ENCODE results near the gene MMP8.

Gene MMP8

DNA sequence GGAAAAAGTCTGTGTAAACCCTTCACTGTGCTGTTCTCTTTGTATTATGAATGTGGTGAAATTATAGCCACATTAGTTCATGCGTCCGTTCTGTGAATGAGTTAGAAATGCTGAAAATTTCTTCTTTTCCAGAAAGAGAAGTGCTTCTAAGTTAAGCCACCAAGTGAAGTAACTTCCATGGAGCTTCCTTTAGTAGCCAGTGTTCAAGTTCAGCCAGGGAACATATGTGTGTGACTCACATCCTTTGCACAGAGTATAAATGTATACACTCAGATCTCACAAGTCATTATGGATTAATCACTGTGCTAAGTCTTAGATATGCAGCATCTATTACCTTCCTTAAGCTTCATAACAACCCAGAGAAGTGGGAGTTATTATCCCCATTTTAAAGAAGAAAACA is 3.1 kb upstream of the MMP8 start:
- DNase-seq (ENCODE audit: low read depth, low spot score): no peak

DNA sequence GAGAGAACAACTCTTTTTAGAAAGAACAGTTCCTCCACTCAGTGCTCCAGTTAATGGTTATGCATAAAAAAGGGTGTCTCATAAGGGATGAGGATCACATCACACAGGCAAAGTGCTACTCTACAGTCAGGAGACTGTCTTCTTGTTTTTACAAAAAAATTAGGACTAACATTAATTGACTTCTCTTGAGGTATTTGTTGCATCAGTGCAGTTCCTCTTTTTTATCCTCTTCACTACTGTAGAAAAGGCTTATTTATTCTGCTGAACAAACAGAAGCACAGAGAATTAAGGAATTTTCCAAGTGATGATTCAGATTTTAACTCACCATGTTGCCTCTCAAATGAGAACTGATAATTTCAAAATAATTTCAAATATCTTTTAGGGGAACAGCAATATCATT is 1.9 kb downstream of the MMP8 start:
- DNase-seq (ENCODE audit: low read depth, low spot score): no peak

DNA sequence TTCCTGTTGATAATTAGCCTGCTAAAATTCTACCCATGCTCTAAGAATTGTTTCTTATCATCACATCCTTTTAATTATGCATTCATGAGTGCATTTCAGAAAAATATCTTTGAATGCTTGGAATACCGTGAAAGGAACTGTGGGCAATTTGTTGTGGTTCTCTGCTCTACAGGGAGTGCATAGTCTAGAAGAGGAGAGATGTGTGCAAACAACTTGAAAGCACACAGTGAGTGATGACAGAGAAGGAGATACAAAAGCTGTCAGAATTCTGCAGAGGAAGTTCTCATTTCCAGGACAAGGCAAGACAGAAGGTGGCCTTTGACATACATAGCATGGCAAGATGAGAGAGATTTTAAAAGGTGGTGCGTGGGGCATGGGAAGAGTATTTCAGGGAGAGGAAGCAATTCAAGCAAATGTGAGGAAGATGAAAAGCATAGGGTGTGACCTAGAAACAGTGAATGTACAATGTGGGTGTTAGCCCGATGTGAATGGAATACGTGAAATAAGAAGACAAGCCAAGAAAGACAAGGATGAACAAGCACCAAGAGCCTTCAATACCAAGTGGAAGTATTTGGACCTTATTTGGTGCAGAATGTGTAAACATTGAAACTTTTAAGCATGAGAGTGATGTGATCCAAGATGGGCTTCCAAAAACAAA is 5.0 kb downstream of the MMP8 start:
- no peak for DNase-seq (ENCODE audit: low read depth, low spot score)

DNA sequence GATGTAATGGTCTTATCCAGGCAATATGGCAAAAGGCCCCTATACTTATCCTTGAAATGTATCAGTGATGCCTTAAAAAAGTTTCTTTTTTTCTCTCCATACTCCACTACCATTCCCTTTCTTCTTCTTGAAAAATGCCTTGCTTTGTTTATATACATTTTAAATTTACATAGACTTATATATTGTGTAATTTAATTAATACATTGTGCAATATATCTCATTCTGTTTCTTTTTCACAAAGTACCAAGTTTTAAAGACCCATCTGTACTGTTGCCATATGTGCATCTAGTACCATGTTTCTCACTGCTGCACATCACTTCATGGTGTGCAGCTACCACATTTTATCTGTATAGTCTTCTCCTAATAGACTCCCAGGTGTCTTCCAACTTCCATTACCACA is 7.5 kb downstream of the MMP8 start:
- no peak for DNase-seq (ENCODE audit: low read depth, low spot score)

DNA sequence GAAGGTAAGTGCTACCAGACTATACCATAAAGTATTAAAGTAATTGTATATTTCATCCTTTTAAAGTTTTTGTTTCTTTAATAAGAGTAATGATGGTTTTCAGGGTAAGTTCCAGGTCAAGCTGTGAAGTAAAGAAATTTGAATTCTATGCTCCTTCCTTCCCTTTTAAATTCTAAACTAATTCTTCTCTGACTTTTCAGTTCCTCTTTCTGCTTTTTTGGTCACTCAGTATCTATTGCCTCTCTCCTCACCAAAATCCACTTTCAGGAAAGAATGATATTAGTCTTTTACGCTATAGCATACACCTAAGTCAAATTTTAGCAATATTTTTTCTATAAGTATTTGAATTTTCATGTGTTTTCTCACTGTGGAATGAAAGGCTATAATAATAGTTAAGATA is 8.2 kb downstream of the MMP8 start:
- no peak for DNase-seq (ENCODE audit: low read depth, low spot score)

DNA sequence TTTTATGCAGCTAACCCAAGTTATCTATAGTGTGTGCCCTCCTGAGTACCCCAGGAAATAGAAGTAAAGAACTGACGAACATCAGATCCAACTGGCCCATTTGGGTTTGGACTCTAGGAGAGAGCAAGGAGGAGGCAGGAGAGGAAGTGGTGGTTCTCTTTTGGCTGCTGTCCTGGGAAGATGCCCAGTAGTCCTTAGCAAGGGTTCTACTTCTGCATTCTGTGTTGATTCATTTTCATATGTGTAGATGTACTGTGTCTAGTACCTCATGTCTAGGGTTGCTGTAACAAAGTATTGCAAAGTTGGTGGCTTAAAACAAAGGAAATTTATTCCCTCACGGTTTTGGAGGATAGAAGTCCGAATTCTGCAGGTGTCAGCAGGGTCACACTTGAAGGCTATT is 12.6 kb downstream of the MMP8 start:
- no peak for DNase-seq (ENCODE audit: low read depth, low spot score)

DNA sequence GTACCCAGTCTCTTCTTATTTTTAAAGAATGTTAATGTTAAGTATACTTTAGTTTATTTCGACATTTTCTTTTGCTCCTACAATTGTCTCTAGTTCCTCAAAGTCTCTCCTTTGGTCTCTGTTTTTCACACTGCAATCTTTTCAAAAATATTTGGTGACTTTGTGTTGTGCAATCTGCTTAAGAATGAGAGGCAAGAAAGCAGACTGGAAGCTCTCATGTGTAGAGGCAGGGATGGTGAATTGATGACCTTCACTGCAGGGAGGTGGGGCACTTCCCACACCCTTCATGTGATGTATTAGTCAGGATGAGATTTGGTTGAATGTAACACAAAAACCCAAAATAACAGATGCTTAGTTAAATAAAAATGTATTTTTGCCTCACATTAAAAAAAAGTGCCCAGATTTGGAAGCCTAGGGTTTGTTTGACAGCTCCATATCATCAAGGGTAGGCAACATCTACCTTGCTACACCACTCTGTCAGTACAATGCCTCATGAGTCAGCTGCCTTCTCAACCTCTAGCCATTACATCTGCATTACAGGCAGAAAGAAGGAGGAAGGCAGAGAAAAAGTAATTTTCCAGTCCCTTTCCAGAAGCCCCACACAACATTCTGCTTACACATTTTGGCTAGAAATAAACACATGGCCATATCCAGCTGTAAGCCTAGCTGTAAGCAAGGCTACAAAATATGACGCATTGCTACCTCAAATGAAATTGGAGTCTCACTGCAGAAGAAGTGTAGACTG is 15.4 kb downstream of the MMP8 start:
- no peak for DNase-seq (ENCODE audit: low read depth, low spot score)

DNA sequence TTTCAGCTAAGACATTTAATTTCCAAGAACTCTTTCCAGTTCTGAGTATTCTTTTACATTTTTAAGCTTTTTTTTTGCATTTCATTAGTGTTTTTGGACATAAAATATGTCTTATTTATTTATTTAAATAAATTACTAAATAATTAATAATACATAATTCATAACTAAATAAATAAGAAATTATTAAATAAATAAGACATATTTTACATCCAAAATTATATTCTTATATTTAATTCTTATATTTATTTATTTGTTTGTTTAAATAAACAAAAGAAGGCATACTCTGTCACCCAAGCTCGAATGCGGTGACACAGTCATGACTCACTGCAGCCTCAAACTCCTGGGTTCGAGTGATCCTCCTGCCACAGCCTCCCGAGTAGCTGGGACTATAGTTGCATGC is 16.1 kb downstream of the MMP8 start:
- no peak for DNase-seq (ENCODE audit: low read depth, low spot score)

DNA sequence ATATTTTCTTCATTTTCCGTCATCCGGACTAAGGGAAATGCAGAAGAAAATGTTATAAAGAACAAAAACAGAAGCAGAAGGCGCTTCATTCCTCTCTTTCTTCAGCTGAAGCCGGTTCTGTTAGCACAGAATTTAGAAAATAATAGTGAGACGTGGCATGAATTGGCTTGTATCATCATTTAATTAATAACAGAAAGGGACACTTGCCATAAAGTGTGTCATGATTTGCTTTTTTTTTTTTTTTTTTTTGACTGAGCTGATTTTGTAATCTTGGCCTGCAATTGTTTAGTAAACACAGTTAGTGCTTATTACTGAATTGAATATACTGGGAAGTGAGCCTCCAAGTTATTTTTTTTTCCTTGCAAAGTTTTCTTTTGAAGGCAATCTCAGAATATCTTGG is 19.1 kb downstream of the MMP8 start, which contains the start of gene MMP27:
Gene MMP27, minus strand, starts transcription at position 144 of the 400 bp plus-strand sequence. Its CDS starts 55 bp downstream, at position 89.
- DNase-seq (ENCODE audit: low read depth, low spot score): no peak

DNA sequence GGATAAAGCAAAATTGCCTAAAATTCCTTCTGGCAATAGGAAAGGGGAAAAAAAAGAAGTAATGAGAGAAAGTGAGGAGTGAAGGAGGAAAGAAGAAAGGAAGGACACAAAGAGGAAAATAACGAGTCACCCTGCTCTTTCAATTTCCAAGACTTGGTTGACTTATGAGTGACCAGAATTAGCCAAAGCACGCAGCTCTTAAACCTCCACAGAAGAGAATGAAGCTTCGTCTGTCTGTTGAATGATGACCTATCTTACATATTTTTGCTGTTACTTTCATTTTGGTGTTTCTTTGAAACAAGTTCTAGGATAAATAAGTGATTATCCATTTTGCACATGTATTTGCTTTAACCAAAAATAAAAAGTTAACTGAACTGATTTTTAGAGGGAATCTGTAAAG is 19.9 kb downstream of the MMP8 start:
- no peak for DNase-seq (ENCODE audit: low read depth, low spot score)

DNA sequence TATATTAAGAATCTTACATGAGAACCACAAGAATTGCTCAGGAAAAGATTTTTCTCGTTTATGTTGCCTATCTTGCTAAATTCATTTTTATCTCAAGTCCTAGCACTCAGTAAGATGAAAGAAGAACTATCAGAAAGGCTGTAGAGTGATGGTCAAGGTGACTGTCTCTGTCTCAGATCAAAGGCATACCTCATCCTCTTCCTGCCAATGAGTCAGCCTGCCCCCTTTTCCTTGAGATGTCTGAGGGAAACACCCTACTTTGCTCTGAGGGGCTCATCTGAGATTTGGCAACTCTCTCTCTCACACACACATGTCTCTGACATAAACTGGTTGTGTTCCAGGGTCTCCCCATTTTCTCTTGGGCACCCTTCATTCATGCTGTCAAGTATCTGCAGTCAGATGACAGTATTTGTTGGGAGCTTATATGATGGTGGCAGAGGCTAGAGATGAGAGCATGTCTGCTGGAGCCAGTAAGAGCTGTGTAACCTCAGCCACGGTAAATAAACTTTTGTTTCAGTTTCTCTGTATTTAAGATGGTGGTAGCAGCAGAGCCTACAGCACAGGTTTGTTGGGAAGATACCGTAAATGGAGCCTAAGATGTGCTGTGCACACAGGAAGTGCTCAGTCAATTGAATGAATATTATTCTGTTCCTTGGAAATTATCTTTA is 20.8 kb downstream of the MMP8 start:
- no peak for DNase-seq (ENCODE audit: low read depth, low spot score)

GRCh38 chr11:102695201-102695600 is 29.6 kb downstream of the MMP8 start:
- no peak for DNase-seq (ENCODE audit: low read depth, low spot score)

DNA sequence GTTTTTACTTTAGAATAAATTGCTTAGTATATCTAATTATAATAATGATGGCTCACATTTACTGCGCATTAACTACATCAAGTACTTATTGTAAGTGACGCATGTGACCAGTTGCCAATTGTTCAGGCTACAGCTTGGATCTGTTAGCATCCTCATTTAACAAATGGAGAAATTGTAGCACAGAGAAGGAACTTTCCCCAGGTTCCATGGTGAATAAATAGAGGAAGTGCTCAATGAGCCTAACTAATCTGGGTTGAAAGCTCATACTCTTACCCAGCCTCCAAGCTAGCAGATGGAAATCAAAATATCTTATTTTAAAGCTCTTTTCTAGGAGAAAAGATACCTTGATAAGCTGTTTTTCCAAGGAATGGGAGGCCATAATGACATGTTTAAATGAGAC is 39.0 kb downstream of the MMP8 start:
- no peak for DNase-seq (ENCODE audit: low read depth, low spot score)

DNA sequence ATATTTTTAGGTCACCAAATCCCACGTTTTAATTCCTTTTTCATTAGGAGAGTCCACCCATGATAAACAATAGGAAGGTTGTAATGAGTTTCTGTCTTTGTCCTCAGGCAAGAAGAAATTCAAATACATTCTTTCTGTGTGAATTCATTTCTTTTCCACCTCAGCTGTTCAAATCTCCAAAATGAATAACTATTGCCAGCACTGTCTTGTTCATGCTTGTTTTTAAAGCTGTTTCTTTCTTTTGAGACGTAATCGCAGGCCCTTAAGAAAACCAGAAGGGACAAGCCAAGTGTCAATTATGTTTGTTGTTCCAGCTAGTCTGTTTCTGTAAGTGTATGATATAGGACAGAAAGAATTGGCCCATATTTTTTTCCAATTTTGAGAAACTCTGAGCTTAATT is 39.4 kb downstream of the MMP8 start:
- no peak for DNase-seq (ENCODE audit: low read depth, low spot score)

- no peak for DNase-seq (ENCODE audit: low read depth, low spot score)
These were observed 41.5 kb downstream of the MMP8 start for GRCh38 chr11:102683277-102683676.

DNA sequence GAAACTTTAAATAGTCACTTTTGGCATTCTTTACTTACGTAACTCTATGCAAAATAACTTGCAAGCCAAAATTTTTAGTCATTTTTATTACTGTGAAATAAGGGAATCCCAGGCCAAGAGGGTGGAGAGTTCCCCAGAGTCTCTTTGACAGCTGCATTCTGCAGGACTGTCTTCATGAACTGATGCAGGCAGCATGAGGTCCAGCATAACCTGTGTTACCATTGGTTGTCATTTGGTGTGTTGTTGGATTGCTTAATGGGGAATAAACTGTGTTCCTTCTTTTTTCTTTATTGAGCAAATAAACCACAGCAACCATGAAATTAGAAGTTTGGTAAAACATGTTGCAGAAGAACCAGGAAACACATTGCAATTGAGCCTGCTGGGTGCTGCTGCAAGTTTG is 43.8 kb downstream of the MMP8 start:
- DNase-seq (ENCODE audit: low read depth, low spot score): no peak

- DNase-seq (ENCODE audit: low read depth, low spot score): no peak
These were observed 46.7 kb downstream of the MMP8 start for GRCh38 chr11:102678022-102678421.

DNA sequence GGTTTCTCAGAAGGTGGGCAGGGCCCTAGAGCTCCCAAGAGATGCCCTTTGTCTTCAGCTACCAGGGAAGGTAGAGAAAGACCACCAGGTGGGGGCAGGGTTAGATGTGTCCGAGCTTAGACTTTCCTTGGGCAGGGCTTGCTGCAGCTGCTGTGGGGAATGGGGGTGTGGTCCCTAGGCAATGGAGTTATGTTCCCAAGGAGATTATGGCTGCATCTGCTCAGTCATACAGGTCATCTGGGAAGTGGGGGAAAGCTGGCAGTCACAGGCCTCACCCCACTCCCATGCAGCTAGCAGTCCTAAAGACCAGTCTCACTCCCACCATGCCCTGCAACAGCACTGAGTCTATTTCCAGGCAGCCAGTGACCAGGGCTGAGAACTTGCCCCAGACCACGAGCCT is 48.7 kb downstream of the MMP8 start:
- DNase-seq (ENCODE audit: low read depth, low spot score): no peak

DNA sequence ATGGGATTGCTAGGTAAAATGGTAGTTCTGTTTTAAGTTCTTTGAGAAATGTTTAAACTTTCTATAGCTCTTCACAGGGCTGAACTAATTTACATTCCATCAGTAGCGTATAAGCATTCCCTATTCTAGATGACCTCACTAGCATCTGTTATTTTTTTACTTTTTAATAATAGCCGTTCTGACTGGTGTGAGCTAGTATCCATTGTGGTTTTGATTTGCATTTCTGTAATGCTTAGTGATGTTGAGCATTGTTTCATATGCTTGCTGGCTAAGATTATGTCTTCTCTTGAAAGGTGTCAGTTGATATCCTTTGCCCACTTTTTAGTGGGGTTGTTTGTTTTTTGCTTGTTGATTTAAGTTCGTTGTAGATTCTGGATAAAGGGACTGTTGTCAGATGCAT is 55.1 kb downstream of the MMP8 start:
- DNase-seq (ENCODE audit: low read depth, low spot score): no peak

- no peak for DNase-seq (ENCODE audit: low read depth, low spot score)
These were observed 58.3 kb downstream of the MMP8 start for GRCh38 chr11:102666331-102666957.

DNA sequence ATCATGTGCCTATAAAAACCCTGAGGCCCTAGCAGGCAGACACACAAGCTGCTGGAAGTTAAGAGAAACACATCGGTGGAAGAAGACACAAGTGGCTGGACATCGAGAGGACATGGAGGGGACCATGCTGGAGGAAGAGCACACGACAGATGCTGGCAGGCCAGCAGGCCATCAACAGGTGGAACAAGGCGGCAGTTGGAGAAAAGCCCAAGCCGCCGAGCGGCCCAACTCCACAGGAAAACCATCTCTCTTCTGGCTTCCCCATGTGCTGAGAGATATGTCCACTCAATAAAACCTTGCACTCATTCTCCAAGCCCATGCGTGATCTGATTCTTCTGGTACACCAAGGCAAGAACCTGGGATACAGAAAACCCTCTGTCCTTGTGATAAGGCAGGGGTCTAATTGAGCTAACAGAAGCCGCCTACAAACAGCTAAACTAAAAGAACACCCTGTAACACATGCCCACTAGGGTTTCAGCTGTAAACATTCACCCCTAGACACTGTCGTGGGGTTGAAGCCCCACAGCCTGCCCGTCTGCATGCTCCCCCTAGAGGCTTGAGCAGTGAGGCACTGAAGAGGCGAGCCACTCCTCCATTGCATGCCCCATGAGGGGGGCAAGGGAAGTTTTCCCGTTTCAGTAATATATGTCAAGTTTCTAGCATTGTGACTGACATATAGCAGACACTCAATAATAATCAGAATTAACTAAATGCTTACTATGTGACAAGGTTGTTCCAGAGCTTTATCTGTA is 60.6 kb downstream of the MMP8 start:
- no peak for DNase-seq (ENCODE audit: low read depth, low spot score)

- no peak for DNase-seq (ENCODE audit: low read depth, low spot score)
These were observed 62.1 kb downstream of the MMP8 start for GRCh38 chr11:102662607-102663006.

All from iPS DF 19.7 (cell line).